HG03108 (cell line): Measurements from ENCODE around the gene MIA.
"Not testable (repeated sequence)": the region's sequence is repeated elsewhere in the genome, so short reads cannot be mapped to it uniquely, and the experiment has no call there.

Experiments used
- ATAC-seq: cut with Tn5 transposase; IDR thresholded peaks from one replicate; pipeline ENCODE4 v1.9.1; 2021; ENCODE audit warnings: moderate library complexity; ENCODE audit not compliant: unreplicated experiment

Gene MIA

GRCh38 chr19:40777937-40778705, 2.8 kb downstream of the MIA start, which contains the start of gene RAB4B:
RAB4B (plus strand) TSS chr19:40778247; CDS start chr19:40778376, 129 bp downstream.
- peak; percentile 59 for ATAC-seq

- ATAC-seq, result no peak
These were observed 3.5 kb downstream of the MIA start for GRCh38 chr19:40778706-40779284.

GRCh38 chr19:40780582-40780981, 5.3 kb downstream of the MIA start:
- no peak for ATAC-seq

GRCh38 chr19:40781140-40781539, 5.8 kb downstream of the MIA start:
- ATAC-seq, result no peak

GRCh38 chr19:40783711-40784110, 8.4 kb downstream of the MIA start:
- ATAC-seq, result no peak

GRCh38 chr19:40784146-40784545, 8.8 kb downstream of the MIA start:
- ATAC-seq, result not testable (repeated sequence)

GRCh38 chr19:40785526-40785925, 10.2 kb downstream of the MIA start:
- no peak for ATAC-seq

GRCh38 chr19:40786060-40787037, 11.0 kb downstream of the MIA start:
- ATAC-seq, result no peak

GRCh38 chr19:40791349-40791748, 16.0 kb downstream of the MIA start:
- ATAC-seq, result no peak

GRCh38 chr19:40791996-40792395, 16.7 kb downstream of the MIA start:
- no peak for ATAC-seq

GRCh38 chr19:40797166-40797962, 22.0 kb downstream of the MIA start:
- no peak for ATAC-seq

GRCh38 chr19:40797963-40798682, 22.8 kb downstream of the MIA start:
- no peak for ATAC-seq

- ATAC-seq, result peak; percentile 60
These were observed 23.6 kb downstream of the MIA start, which contains the start of gene EGLN2 for GRCh38 chr19:40798683-40799557. EGLN2 (plus strand) TSS chr19:40799191; CDS start chr19:40800573, 1,382 bp downstream.

GRCh38 chr19:40799558-40800338, 24.4 kb downstream of the MIA start:
- no peak for ATAC-seq

GRCh38 chr19:40800339-40800996, 25.1 kb downstream of the MIA start:
- no peak for ATAC-seq

- no peak for ATAC-seq
These were observed 25.7 kb downstream of the MIA start for GRCh38 chr19:40800997-40801377.
